Articular chondrocyte of knee joint (primary cell): ENCODE data around the gene TMEM62. TPM values are rescaled to one million over a fixed set of nuclear protein-coding genes. Genes with fewer than 3 reads are reported as not detected.

Experiments
- small RNA-seq: library from RNA; depleted of rRNA; stranded (forward); fragments of <200 nt; gene quantifications from one replicate; pipeline ENCODE3, GENCODE V24; 2012
- total RNA-seq: library from RNA; depleted of rRNA; stranded (reverse); fragments of >200 nt; gene quantifications from 2 replicates; pipeline ENCODE4 v1.2.3, GENCODE V29; 2012

TMEM62 gene
- total RNA-seq: 19.2 and 21.0 TPM in 2 replicates

DNA sequence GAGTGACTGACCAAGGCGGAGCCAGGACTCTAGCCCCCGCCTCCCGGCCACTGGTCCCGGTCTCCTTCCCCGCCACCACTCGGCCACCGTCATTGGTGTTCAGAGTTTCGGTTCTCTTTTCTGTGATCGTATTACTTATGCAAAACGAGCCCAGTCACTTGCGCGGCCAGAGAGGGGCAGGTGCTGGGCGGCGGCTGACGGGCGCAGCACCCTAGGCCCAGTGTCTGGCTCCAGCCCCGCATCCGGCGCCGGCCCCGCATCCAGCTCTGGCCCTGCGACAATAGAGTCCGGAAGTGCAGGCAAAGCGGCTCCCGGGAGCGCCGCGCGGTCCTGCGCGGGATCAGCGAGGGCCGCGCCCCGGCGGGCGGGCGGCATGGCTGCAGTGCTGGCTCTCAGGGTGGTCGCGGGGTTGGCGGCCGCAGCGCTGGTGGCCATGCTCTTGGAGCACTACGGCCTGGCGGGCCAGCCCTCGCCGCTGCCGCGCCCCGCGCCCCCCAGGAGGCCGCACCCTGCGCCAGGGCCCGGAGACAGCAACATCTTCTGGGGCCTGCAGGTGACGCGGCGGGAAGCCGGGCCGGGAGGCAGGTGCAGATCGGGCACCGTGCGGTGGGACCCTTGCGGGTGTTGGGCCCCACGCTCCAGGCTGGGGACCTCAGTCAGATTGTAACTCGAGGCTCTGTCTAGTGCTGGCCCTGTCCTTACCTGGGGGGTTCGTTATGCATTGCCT is at the start of gene TMEM62:
Gene TMEM62, plus strand, starts transcription at position 157 of the 727 bp plus-strand sequence. Its CDS starts 217 bp downstream, at position 374.

DNA sequence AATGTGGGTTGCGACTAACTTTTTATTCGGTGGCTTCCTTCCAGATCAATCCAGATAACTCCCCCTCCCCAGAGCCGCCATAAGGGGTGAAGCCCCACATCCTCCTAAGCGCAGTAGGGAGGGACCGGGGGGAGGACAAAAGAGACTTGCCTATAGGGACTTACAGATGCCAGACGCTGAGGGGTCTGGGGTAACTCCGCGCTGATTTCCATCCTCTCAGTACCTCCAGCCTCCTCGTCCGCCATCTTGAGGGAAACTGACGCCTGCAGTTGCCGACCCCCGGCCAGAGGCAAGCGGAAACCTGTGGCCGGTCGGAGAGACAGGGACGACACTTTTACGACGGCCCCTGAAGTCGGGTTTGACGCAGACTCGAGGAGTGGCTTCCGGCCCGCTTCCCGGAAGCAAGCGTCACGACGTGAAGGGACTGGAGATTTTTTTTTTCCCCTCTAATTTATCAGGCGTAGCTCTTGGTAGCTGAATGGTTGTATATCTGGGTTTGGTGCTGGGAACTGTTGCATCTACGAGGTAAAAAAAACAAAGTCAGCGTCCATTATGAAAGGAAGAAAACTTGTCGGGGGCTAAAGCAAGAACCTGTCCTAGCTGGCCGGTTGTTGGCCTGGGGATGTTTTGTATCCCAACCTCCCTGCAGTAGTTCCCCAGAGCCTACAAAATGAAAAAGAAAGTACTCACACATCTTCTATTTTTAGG is 27.5 kb upstream of the TMEM62 start, which contains the start of gene UBR1:
Gene UBR1, minus strand, starts transcription at position 261 of the 708 bp plus-strand sequence. Its CDS starts 16 bp downstream, at position 245.

DNA sequence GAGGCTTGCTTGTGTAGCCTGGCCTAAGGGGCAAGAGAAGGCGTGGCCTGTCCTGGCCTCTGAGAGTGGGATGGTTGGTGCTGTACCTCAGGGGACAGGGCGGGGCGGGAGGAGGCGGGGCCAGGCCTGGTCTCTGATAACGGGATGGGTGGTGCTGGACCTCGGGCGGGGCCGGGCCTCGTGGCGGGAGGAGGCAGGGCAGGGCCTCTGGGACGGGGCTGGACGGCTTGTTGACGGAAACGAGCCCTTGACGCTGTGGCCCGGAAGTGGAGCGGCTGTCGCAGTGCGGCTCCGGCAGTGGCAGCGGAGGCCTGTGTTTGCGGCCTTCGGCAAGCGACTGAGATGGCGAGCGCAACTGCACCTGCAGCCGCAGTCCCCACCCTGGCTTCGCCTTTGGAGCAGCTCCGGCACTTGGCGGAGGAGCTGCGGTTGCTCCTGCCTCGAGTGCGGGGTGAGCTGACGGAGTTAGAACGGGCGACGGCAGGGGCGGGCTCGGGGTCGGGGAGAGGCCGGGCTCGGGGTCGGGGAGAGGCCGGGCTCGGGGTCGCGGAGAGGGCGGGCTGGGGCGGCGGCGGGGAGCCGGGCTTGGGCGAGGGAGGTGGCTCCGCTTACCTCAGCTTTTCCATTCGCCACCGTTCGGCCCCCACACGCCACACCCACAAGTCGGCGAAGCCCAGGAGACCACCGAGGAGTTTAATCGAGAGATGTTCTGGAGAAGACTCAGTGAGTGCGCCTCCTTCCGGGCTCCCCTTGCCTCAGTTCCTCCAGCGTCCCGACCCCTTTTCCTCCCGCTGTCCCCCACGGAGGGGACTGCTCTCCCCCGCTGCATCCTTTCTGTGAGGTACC is 52.0 kb downstream of the TMEM62 start, which contains the start of gene CCNDBP1:
Gene CCNDBP1, plus strand, starts transcription at position 247 of the 846 bp plus-strand sequence. Its CDS starts 96 bp downstream, at position 343.

DNA sequence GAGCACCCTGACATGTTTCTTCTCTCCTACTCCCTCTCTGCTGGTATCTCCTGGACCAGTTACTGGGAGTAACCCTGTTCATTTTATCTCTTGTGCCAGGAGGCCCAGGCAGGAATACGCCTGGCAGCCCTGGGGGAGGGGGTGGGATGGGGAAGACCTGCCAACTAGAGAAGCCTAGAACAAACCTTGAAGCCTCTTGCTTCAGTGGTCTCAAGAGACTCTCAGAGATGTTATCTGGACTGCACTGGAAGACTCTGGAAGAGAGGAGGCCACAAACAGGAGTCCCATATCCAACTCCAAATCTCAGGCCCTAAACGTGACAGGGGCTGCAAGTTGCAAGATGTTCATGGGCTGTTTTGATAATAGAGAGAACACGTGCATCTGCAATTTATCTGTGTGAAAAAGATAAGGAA is 87.6 kb downstream of the TMEM62 start, which contains the start of gene EPB42:
Gene EPB42, minus strand, starts transcription at position 28 of the 413 bp plus-strand sequence. CDS start 193 bp downstream, outside the sequence.

Small RNA genes within 50 kb of the gene (small RNA-seq; reads per million reads assigned to genes)
- not detected for gene AC068724.2

Other genes with a start within 250 kb of the TMEM62 start
- gene TTBK2, start 212.8 kb upstream of the TMEM62 start, total RNA-seq: 12.2 and 12.3 TPM in 2 replicates
- 43.9 and 44.9 TPM in 2 replicates for gene UBR1, start 27.5 kb upstream of the TMEM62 start, total RNA-seq
- gene CCNDBP1, start 51.8 kb downstream of the TMEM62 start, total RNA-seq: 51.5 and 53.8 TPM in 2 replicates
- not detected in 2 replicates for gene EPB42, start 87.4 kb downstream of the TMEM62 start, total RNA-seq
- 0.22 and 0.78 TPM in 2 replicates for gene TGM5, start 133.3 kb downstream of the TMEM62 start, total RNA-seq
- gene TGM7, start 168.7 kb downstream of the TMEM62 start, total RNA-seq: not detected in 2 replicates
- gene LCMT2, start 197.0 kb downstream of the TMEM62 start, total RNA-seq: 7.8 and 8.0 TPM in 2 replicates
- gene ZSCAN29, start 237.5 kb downstream of the TMEM62 start, total RNA-seq: 21.0 and 24.9 TPM in 2 replicates
- gene TUBGCP4, start 237.5 kb downstream of the TMEM62 start, total RNA-seq: 7.6 and 10.5 TPM in 2 replicates